Prostate gland (tissue), 2 donors: Measurements from ENCODE around the gene DGKG. TPM values are rescaled to one million over a fixed set of nuclear protein-coding genes. Genes with fewer than 3 reads are reported as not detected.

ENCODE experiments used
- DNase-seq: peaks from one replicate; pipeline ENCODE4 v3.0.0-alpha.2; 2019; ENCODE audit warnings: low spot score
- H3K27ac ChIP-seq, 2 donors: fragments of 200-600 bp; sonication (generic); 2 replicates each; pipeline ENCODE4 v1.5.1; 2017 to 2019
- H3K27me3 ChIP-seq: fragments of 200-600 bp; sonication (generic); replicated peaks from 2 replicates; pipeline ENCODE4 v1.5.1; 2019; ENCODE audit not compliant: insufficient read depth
- H3K36me3 ChIP-seq, 2 donors: fragments of 200-600 bp; sonication (generic); 1 replicate in 1 of 2; 2 replicates in 1 of 2; pipeline versions ENCODE4 v1.5.1 to v1.8.1; 2017 to 2019
- H3K4me1 ChIP-seq: fragments of 200-600 bp; sonication (generic); replicated peaks from 2 replicates; pipeline ENCODE4 v1.5.1; 2019
- H3K4me3 ChIP-seq, 2 donors: fragments of 200-600 bp; sonication (generic); 2 replicates each; pipeline ENCODE4 v1.5.1; 2017 to 2019
- H3K9me3 ChIP-seq: fragments of 200-600 bp; sonication (generic); 2 replicates; pipeline ENCODE4 v1.5.1; 2017
- CTCF ChIP-seq, 4 experiments: fragments of 200-600 bp in 2 of 4; fragments of 450-650 bp in 2 of 4; sonication (generic) in 2 of 4; IDR thresholded peaks; 1 replicate in 3 of 4; 2 replicates in 1 of 4; pipeline ENCODE4 v1.5.1; 2016 to 2019; ENCODE audit warnings: antibody characterized with exemption in 4 of 4, mild to moderate bottlenecking in 2 of 4, moderate library complexity in 2 of 4
- POLR2A ChIP-seq: fragments of 450-650 bp; IDR thresholded peaks from one replicate; pipeline ENCODE4 v1.6.1; 2016; ENCODE audit warnings: antibody characterized with exemption, mild to moderate bottlenecking
- POLR2AphosphoS5 ChIP-seq: sonication (generic); formaldehyde crosslinking; IDR thresholded peaks from one replicate; pipeline ENCODE4 v1.6.1; 2017; ENCODE audit warnings: antibody characterized with exemption
- WGBS: methylation state at CpG from one replicate; pipeline ENCODE4 v1.1.5; 2018; 5-methylcytosine and 5-hydroxymethylcytosine counted together
- intact Hi-C: fragments of 100-400 bp; cut with DNase I; formaldehyde crosslinking; loops from one replicate; pipeline ENCODE4 v1.14.2; 2022
- total RNA-seq, 2 donors: library from RNA; depleted of rRNA; stranded (reverse); fragments of >200 nt; gene quantifications; one replicate each; pipeline ENCODE4 v1.1.0, GENCODE V29; 2016

Gene DGKG
- total RNA-seq, 2 donors from 2014 or later = 1.2 to 2.2 TPM

GRCh38 chr3:186187401-186188275 lies 174.4 kb downstream of the DGKG start:
- 84% methylated on average over 11 of the region's 11 CpGs for WGBS
- H3K27me3 ChIP-seq = no peaks in the 10 kb centered on the region

GRCh38 chr3:186185194-186185787 lies 176.7 kb downstream of the DGKG start:
- Histone ChIP-seq H3K36me3 (no peaks in the 10 kb centered on the region), H3K9me3 (no peaks in the 10 kb centered on the region), H3K4me1 (no peaks in the 10 kb centered on the region), H3K27me3 (no peaks in the 10 kb centered on the region), H3K27ac (no peak overlapping the region), H3K4me3 (no peak overlapping the region)
- intact Hi-C loops = no loop called here
- TF ChIP-seq CTCF (IDR thresholded peaks at IDR 0.05) (no peak), POLR2A (no peak), POLR2AphosphoS5 (no peak)
- no peak for DNase-seq
- WGBS = 86% methylated on average over 2 of the region's 2 CpGs

More at GRCh38 chr3:186187401-186188275, 174.4 kb downstream of the DGKG start:
- DNase-seq = no peak
- H3K4me3 ChIP-seq = no peak overlapping the region
- H3K27ac ChIP-seq = no peak overlapping the region
- TF ChIP-seq POLR2A = no peak
- no peak for TF ChIP-seq POLR2AphosphoS5
- no peak for TF ChIP-seq CTCF (IDR thresholded peaks at IDR 0.05)
- H3K9me3 ChIP-seq = no peaks in the 10 kb centered on the region
- H3K36me3 ChIP-seq = no peaks in the 10 kb centered on the region
- intact Hi-C loops = no loop called here
- H3K4me1 ChIP-seq = no peaks in the 10 kb centered on the region

GRCh38 chr3:186184021-186184420 lies 178.0 kb downstream of the DGKG start:
- no peak for DNase-seq
- intact Hi-C loops = no loop called here
- H3K4me3 ChIP-seq = no peak overlapping the region
- no peaks in the 10 kb centered on the region for H3K27me3 ChIP-seq
- no peaks in the 10 kb centered on the region for H3K36me3 ChIP-seq
- no peaks in the 10 kb centered on the region for H3K9me3 ChIP-seq
- no peak for TF ChIP-seq POLR2AphosphoS5
- TF ChIP-seq POLR2A = no peak
- TF ChIP-seq CTCF (IDR thresholded peaks at IDR 0.05) = no peak
- no peak overlapping the region for H3K27ac ChIP-seq
- WGBS = 89% methylated on average over 2 of the region's 2 CpGs
- H3K4me1 ChIP-seq = no peaks in the 10 kb centered on the region

GRCh38 chr3:186182850-186183249 lies 179.2 kb downstream of the DGKG start:
- Histone ChIP-seq H3K4me3 (no peak overlapping the region), H3K27me3 (no peaks in the 10 kb centered on the region), H3K9me3 (no peaks in the 10 kb centered on the region), H3K27ac (no peak overlapping the region), H3K36me3 (no peaks in the 10 kb centered on the region), H3K4me1 (no peaks in the 10 kb centered on the region)
- 74% methylated on average over 6 of the region's 6 CpGs for WGBS
- intact Hi-C loops = no loop called here
- no peak for TF ChIP-seq POLR2A
- TF ChIP-seq POLR2AphosphoS5 = no peak
- no peak for TF ChIP-seq CTCF (IDR thresholded peaks at IDR 0.05)
- DNase-seq = no peak
